Uterus (tissue), 2 donors: ENCODE data around the gene TTC34.

Experiments used
- CTCF ChIP-seq, 4 experiments: fragments of 200-600 bp in 2 of 4; fragments of 450-650 bp in 2 of 4; sonication (generic) in 2 of 4; IDR thresholded peaks; one replicate each; pipeline ENCODE4 v1.5.1; 2016 to 2019; ENCODE audit warnings: antibody characterized with exemption in 4 of 4, mild to moderate bottlenecking in 2 of 4, moderate library complexity in 1 of 4
- POLR2A ChIP-seq, 2 donors: fragments of 450-650 bp; IDR thresholded peaks; one replicate each; pipeline ENCODE4 v1.6.1; 2016; ENCODE audit warnings: antibody characterized with exemption in 2 of 2, mild to moderate bottlenecking in 1 of 2, moderate library complexity in 1 of 2

GRCh38 chr1:2605509-2606395 lies 195.7 kb downstream of the TTC34 start:
- TF ChIP-seq CTCF (IDR thresholded peaks at IDR 0.05) (no peak), POLR2A (IDR thresholded peaks at IDR 0.05) (no peak)
